ENCODE results near the gene PODXL2.

GRCh38 chr3:127604546-127605165 is 24.3 kb upstream of the PODXL2 start:
- TF ChIP-seq POLR2A (IDR thresholded peaks at IDR 0.05) (no peak), CTCF (IDR thresholded peaks at IDR 0.05) (no peak)

All from adrenal gland (tissue), 5 donors.